NCI-H446 (cell line): Measurements from ENCODE around the gene PPP2R5B.

Experiments
- DNase-seq, 2 experiments: peaks; one replicate each; lab custom pipeline; 2025; lab: John Stamatoyannopoulos, UW

Gene PPP2R5B

DNA sequence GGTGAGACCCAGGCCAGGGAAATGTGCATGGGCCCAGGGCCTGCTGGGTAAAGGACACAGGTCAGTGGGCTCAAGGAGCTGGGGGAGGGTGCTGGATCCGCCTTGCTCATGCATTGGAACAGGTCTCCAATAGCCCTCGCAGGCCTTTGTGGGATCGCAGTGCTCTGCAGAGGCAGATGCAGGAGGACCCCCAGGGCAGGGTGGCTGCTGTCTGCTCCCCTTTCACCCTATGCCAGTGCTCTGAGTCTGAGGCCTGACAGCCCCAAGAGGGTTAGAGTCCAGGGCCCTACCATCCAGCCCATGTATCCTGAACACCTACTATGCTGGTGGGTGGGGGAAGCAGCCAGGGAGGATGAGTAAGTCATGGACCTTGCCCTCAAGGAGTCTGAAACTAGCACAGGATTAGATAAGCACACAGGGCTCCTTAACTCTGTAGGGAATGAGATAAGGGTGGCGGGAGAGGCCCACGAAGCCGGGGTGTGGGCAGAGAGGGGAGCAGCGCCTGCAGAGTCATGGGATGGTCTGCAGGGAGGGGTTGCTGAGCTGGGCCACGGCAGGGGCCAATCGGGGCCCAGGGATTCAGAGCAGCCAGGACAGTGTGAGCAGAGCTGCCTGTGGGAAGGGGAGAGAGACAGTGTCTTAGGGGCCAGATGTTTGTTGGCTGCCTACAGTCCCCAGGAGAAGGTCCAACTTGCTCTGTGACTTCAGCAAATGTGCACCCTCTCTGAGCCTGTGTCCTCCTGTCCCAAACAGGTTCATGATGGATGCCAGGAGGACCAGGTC is 35.6 kb upstream of the PPP2R5B start:
- DNase-seq = no peak

- peak; percentile 39 to 80 for DNase-seq
Measured at GRCh38 chr11:64890522-64890939, 34.0 kb upstream of the PPP2R5B start.

DNA sequence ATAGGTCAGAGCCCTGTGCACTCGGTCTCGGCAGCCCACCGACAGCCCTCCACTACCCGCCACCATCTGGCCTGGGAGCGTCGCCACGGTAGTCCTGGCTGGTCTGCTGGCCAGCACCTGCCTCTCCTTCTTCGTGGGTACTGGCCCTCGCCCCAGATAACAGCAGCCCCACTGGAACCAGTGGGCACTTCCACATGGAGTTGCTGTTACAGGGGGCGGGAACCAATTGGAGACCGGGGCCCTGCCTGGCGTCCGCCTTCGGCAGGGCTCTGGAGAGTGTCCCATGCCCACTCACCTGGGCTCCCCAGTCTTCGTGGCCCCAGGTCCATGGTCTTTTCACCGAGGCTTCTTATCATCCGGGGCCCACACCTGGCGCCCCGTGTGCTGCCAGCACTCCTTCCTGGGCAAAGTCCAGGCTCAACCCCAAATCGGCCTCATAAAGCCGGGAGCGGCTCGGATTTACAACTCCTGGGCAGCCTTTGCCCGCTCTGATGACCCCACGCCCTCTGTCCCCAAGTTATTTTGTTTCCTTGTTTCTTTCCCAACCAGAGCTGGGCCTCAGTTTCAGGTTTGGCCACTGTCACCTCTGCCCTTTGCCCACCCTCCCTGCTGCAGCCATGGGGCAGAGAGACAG is 33.2 kb upstream of the PPP2R5B start:
- DNase-seq = no peak

- no peak for DNase-seq
Measured at GRCh38 chr11:64891880-64892279, 32.6 kb upstream of the PPP2R5B start.

DNA sequence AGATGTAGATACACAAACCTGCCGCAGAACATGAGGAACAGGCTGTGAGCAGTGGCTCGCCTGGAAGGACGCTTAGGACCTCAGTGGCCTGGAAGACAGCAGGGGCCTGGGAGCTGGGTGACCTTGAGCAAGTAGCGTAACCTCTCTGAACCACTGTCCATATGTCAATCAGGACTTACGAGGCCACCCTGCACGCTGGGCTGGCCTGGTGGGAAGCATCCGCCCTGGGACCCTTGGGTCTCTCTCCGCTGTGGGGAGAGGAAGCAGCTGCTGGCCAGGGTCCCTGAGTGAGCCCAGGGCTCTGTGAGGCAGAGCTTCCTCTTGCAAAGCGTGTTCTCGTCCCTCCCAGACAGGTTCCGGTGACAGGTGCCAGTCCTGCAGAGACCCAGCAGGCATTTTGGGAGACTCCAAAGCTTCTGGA is 32.1 kb upstream of the PPP2R5B start:
- DNase-seq = no peak

DNA sequence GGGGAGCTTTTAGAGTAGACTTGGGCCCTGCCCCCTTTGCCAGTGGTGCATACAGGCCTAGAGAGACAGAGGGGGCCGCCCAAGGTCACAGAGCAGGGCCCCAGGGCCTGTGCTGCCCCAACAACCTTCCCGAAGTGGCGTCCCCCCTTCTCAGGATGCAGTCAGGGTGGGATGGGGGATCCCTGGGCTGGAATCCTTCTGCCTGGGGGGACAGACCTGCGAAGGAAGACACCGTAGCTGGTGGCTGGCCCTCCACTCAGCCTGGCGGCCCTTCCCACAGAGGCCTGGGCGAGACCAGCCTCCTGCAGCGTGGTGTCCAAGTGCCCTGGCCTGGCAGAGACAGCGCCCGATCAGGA is 31.7 kb upstream of the PPP2R5B start:
- no peak for DNase-seq

DNA sequence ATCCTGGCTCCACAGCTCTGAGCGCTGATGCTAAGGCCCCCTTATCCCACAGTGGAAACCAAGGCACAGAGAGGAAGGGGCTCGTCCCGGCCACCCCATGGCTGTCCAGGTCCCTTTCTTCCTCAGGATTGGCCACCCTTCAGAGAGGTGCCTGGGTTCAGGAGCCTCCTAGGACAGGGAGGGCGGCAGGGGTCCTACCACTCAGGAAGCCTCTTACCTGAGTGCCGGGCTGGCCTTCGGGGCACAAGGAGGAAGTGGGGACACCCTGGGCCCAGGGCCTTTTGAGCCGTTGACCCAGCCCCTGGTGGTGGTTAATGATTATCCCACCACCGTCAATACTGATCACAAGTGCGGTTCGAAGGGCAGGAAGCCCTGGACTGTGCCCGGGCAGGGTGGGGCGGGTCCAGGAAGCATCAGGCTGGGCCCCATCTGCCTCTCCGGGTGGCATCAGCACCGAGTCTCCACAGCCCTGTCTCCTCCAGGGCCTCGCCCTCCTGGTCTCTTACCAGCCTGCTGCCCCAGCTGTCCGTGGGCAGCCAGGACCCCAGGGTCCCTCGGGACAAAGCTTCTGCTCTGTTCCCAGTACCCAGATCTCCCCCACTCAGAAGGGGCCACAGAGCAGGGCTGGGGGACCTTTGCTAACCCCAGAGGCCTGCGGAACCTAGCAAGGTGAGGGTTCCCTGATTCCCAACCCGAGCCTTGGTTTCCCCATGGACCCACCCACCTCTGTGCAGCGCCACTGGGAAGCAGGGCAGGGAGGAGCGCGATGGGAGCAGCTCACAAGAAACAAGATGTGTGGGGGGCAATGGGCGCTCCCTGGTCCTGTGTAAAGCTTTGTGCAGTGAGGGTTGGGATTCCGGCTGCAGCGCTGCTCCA is 31.1 kb upstream of the PPP2R5B start:
- no peak for DNase-seq

- DNase-seq = peak; percentile 76 to 78
Measured at GRCh38 chr11:64894070-64894811, 30.2 kb upstream of the PPP2R5B start.

DNA sequence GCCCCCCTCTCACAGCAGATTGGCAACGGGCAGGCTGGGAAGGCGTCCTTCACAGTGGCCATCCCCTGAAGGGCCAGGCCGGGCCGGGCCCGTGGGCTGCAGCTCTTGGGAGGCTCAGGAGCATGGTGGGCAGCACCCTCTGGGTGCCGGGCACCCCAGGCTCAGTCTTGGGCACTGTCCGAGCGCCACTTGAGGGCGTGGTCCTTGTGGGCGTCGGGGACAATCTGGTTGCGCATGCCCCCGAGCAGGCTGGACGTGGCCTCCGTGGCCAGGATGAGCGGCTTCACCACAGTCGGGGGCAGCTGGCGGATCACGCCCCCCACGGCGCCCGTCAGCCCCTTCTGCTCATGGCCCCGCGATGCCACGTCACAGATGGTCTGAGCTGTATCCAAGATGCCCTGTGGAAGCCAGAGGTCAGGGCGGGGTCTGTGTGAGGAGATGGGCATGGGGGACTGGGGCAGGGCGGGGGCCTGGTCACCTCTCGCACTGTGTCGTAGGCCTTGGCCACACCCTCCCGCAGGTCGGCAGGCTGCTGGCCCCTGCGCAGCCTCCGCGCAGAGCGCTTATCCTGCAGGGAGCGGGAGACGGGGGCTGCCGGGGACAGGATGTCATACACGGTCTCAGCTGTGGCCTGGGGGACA is 29.6 kb upstream of the PPP2R5B start:
- DNase-seq = no peak

- no peak for DNase-seq
Measured at GRCh38 chr11:64896448-64897022, 28.0 kb upstream of the PPP2R5B start.

DNA sequence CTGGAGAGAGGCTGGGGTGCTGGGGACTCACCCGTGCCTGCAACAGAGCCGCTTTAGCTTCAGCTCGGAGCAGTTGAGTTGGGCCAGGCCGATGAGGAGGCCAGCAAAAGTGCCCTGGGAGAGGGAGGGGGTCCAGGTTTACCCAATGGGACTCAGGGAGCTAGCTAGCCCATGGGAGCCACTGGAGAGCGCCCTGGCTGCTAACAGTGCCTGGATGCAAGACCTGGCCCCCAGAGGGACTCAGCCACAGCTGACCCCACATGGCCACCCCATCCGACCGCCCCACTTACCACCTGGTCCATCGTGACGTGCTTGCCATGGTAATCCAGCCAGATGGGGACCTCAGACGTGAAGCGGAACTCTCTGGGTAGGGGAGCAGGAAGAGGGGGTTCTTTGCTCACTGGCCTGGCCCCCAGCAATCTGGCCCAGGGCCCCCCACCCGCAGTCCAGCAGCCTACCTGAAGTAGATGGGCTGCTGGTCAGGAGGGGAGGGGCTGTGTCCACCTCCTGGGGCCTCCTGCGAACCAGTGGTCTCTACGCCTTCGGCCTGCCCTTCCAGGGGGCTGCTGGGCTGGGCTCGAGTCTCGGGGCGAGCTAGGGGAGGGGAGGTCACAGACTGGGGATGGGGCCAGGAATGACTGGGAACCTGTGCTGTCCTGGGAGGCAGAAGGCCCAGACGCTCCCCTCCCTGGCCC is 27.0 kb upstream of the PPP2R5B start:
- DNase-seq = no peak

- DNase-seq = no peak
Measured at GRCh38 chr11:64898076-64898445, 26.4 kb upstream of the PPP2R5B start.

- DNase-seq = no peak
Measured at GRCh38 chr11:64898541-64898940, 25.9 kb upstream of the PPP2R5B start.

- no peak for DNase-seq
Measured at GRCh38 chr11:64900263-64900678, 24.2 kb upstream of the PPP2R5B start.

GRCh38 chr11:64900774-64901173 is 23.7 kb upstream of the PPP2R5B start:
- no peak for DNase-seq

- no peak for DNase-seq
Measured at GRCh38 chr11:64902102-64902900, 22.2 kb upstream of the PPP2R5B start.

- DNase-seq = no peak
Measured at GRCh38 chr11:64903291-64903833, 21.1 kb upstream of the PPP2R5B start.

DNA sequence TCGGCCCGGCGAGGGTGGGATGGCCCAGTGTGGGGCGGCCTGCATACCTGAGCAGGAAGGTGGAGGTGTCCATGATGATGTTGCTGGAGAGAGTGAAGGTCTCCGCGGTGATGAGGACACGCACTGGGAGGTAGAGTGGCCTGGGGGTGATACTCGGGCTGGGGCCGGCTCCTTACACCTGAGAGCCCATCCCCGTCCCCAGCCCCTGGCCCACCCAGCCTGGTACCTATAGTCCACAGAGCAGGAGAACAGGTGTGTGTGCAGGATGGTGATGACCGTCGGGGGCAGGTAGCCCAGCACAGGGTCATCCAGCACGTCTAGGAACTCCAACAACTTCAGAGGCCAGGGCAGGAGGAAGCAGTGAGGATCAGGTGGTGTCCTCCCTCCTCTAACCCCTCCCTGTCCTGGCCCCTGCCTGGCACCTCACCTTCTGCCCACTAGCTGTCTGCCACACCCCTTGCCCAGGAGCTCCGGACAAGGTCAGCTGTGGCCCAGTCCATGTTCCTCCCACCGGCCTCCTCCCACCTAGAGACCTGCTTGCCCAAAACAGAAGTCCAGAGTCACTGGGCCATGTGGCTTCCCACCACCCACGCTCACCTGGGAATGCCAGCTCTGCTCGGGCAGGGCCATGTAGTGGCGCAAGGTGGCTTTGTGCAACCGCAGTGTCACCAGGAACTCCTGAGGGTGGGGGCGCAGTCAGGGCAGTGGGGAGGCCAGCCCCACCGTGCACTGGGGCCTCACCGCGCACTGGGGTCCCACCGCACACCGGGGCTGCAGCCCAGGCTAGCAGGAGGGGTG is 18.8 kb upstream of the PPP2R5B start:
- DNase-seq = no peak

- no peak for DNase-seq
Measured at GRCh38 chr11:64906314-64906635, 18.2 kb upstream of the PPP2R5B start.
